ENCODE results near the gene NR2C2.
A peak's percentile ranks its signal among the peaks of the same experiment; 100 is the strongest.

Gene NR2C2

GRCh38 chr3:14947100-14947885 lies at the start of gene NR2C2:
NR2C2 (plus strand) TSS chr3:14947583; CDS start chr3:15003915, 56,332 bp downstream.
- H3K4me1 ChIP-seq (ENCODE audit: insufficient read depth, poor library complexity, severe bottlenecking), result peaks cover 15% of the 10 kb centered on the region
- peak within 1 kb of the TSS; percentile 90 for H3K4me3 ChIP-seq (ENCODE audit: severe bottlenecking)
- no peaks in the 10 kb centered on the region for H3K9me3 ChIP-seq (ENCODE audit: severe bottlenecking)
- no peaks in the 10 kb centered on the region for H3K27me3 ChIP-seq (ENCODE audit: insufficient read depth, poor library complexity, severe bottlenecking)
- peak within 1 kb of the TSS; percentile 93 for H3K27ac ChIP-seq (ENCODE audit: poor library complexity, severe bottlenecking)
- H3K36me3 ChIP-seq (ENCODE audit: low read depth), result peaks cover 44% of the 10 kb centered on the region
- peak; percentile 74 for DNase-seq (ENCODE audit: low spot score)
- TF ChIP-seq CTCF (IDR thresholded peaks at IDR 0.05; ENCODE audit: poor library complexity, severe bottlenecking), result no peak
- peak; percentile 63 for ATAC-seq (ENCODE audit: low read depth)

DNA sequence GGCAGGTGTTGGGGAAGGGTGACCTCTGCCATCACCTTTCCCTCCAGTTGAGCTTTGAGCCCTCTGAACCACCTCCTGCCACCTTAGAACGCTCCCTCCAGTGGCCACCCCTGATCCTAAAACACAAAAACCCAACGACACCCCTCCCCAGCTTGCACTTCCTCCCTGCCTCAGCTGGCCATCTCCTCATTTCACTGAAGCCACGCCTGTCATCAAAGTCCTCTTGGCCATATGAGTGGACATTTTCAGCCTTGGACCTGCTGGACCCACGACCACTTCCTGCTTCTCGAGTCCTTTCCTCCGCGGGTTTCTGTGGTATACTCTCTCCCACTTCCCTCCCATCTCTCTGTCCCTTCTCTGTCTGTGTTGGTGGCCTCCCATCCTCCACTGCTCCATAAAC lies 48.5 kb upstream of the NR2C2 start:
- Histone ChIP-seq H3K9me3 (ENCODE audit: severe bottlenecking) (no peaks in the 10 kb centered on the region), H3K4me3 (ENCODE audit: severe bottlenecking) (no peak overlapping the region), H3K36me3 (ENCODE audit: low read depth) (no peaks in the 10 kb centered on the region), H3K27me3 (ENCODE audit: insufficient read depth, poor library complexity, severe bottlenecking) (peaks cover 4% of the 10 kb centered on the region), H3K4me1 (ENCODE audit: insufficient read depth, poor library complexity, severe bottlenecking) (no peaks in the 10 kb centered on the region), H3K27ac (ENCODE audit: poor library complexity, severe bottlenecking) (no peak overlapping the region)
- ATAC-seq (ENCODE audit: low read depth), result no peak
- TF ChIP-seq CTCF (IDR thresholded peaks at IDR 0.05; ENCODE audit: poor library complexity, severe bottlenecking), result no peak
- DNase-seq (ENCODE audit: low spot score), result no peak

DNA sequence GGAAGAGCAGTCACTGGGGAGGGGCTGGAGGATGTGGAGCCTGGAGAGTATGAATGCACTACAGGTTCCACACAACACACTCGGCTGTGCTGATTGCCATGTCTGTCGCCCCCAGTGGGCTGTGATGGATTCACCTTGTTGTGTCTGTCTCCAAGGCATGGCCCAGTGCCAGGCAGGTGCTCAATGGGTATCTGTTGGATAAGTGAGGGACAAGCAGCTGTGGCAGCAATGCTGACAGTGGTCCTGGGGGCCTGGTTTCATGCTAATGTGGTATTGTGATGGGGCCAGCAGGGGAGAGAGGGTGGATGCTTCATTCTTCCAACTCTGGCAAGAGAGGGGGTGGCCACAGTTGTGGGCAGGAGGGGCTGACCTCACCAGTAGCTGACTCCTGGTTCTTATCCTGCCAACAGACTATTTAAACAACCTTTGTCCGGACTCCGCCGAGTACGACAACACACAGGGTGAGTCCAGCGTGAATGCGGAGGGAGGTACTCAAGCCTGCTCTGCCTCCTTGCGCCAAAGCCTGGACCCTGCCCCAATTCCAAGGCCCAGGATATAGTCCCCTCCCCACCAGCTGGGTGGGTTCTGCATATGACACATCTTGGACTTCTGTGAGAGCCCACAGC lies 47.3 kb upstream of the NR2C2 start:
- ATAC-seq (ENCODE audit: low read depth), result no peak

GRCh38 chr3:14900881-14901873 lies 46.2 kb upstream of the NR2C2 start:
- Histone ChIP-seq H3K4me1 (ENCODE audit: insufficient read depth, poor library complexity, severe bottlenecking) (no peaks in the 10 kb centered on the region), H3K27me3 (ENCODE audit: insufficient read depth, poor library complexity, severe bottlenecking) (no peaks in the 10 kb centered on the region), H3K27ac (ENCODE audit: poor library complexity, severe bottlenecking) (no peak overlapping the region), H3K9me3 (ENCODE audit: severe bottlenecking) (peaks cover 6% of the 10 kb centered on the region), H3K36me3 (ENCODE audit: low read depth) (no peaks in the 10 kb centered on the region), H3K4me3 (ENCODE audit: severe bottlenecking) (no peak overlapping the region)
- DNase-seq (ENCODE audit: low spot score) (no peak), ATAC-seq (ENCODE audit: low read depth) (no peak)
- TF ChIP-seq CTCF (IDR thresholded peaks at IDR 0.05; ENCODE audit: poor library complexity, severe bottlenecking), result no peak

More for the DNA sequence above, 47.3 kb upstream of the NR2C2 start:
- H3K27ac ChIP-seq (ENCODE audit: poor library complexity, severe bottlenecking), result no peak overlapping the region
- TF ChIP-seq CTCF (IDR thresholded peaks at IDR 0.05; ENCODE audit: poor library complexity, severe bottlenecking), result no peak
- H3K9me3 ChIP-seq (ENCODE audit: severe bottlenecking), result peaks cover 2% of the 10 kb centered on the region
- no peak overlapping the region for H3K4me3 ChIP-seq (ENCODE audit: severe bottlenecking)
- H3K27me3 ChIP-seq (ENCODE audit: insufficient read depth, poor library complexity, severe bottlenecking), result peaks cover 4% of the 10 kb centered on the region
- no peaks in the 10 kb centered on the region for H3K4me1 ChIP-seq (ENCODE audit: insufficient read depth, poor library complexity, severe bottlenecking)
- no peaks in the 10 kb centered on the region for H3K36me3 ChIP-seq (ENCODE audit: low read depth)
- no peak for DNase-seq (ENCODE audit: low spot score)
